ENCODE measurements around the gene AUTS2. TPM values are rescaled to one million over a fixed set of nuclear protein-coding genes. Genes with fewer than 3 reads are reported as not detected.

The AUTS2 gene
- total RNA-seq, 1 donor from 2014 or later, result 71.3 TPM

- FAIRE-seq (no peak), DNase-seq (ENCODE audit: low spot score in 2 of 2) (no peak)
Measured at GRCh38 chr7:70512144-70512543, 913.9 kb downstream of the AUTS2 start.

GRCh38 chr7:70512761-70513160 is 914.5 kb downstream of the AUTS2 start:
- FAIRE-seq (no peak), DNase-seq (ENCODE audit: low spot score in 2 of 2) (no peak)

GRCh38 chr7:70520611-70521010 is 922.3 kb downstream of the AUTS2 start:
- no peak for FAIRE-seq
- DNase-seq (ENCODE audit: low spot score in 2 of 2), result no peak

- FAIRE-seq (no peak), DNase-seq (ENCODE audit: low spot score in 2 of 2) (no peak)
Measured at GRCh38 chr7:70523249-70523988, 925.1 kb downstream of the AUTS2 start.

GRCh38 chr7:70523989-70524351 is 925.7 kb downstream of the AUTS2 start:
- no peak for FAIRE-seq
- DNase-seq (ENCODE audit: low spot score in 2 of 2), result no peak

- FAIRE-seq, result no peak
- no peak for DNase-seq (ENCODE audit: low spot score in 2 of 2)
Measured at GRCh38 chr7:70525991-70526390, 927.7 kb downstream of the AUTS2 start.

GRCh38 chr7:70527520-70528115 is 929.3 kb downstream of the AUTS2 start:
- DNase-seq (ENCODE audit: low spot score in 2 of 2) (no peak), FAIRE-seq (no peak)

- no peak for DNase-seq (ENCODE audit: low spot score in 2 of 2)
- no peak for FAIRE-seq
Measured at GRCh38 chr7:70529436-70529835, 931.2 kb downstream of the AUTS2 start.

- FAIRE-seq (no peak), DNase-seq (ENCODE audit: low spot score in 2 of 2) (no peak)
Measured at GRCh38 chr7:70529914-70530585, 931.8 kb downstream of the AUTS2 start.

GRCh38 chr7:70533614-70534013 is 935.3 kb downstream of the AUTS2 start:
- no peak for DNase-seq (ENCODE audit: low spot score in 2 of 2)
- FAIRE-seq, result no peak

GRCh38 chr7:70539205-70539604 is 940.9 kb downstream of the AUTS2 start:
- DNase-seq (ENCODE audit: low spot score in 2 of 2) (peak in 1 of 2 donors; percentile 26), FAIRE-seq (no peak)

- FAIRE-seq (no peak), DNase-seq (ENCODE audit: low spot score in 2 of 2) (no peak)
Measured at GRCh38 chr7:70539617-70540016, 941.3 kb downstream of the AUTS2 start.

GRCh38 chr7:70540641-70541040 is 942.4 kb downstream of the AUTS2 start:
- FAIRE-seq (no peak), DNase-seq (ENCODE audit: low spot score in 2 of 2) (no peak)

- no peak for FAIRE-seq
- no peak for DNase-seq (ENCODE audit: low spot score in 2 of 2)
Measured at GRCh38 chr7:70542750-70543376, 944.6 kb downstream of the AUTS2 start.

- DNase-seq (ENCODE audit: low spot score in 2 of 2) (no peak), FAIRE-seq (no peak)
Measured at GRCh38 chr7:70544016-70544415, 945.7 kb downstream of the AUTS2 start.

GRCh38 chr7:70545214-70545613 is 946.9 kb downstream of the AUTS2 start:
- DNase-seq (ENCODE audit: low spot score in 2 of 2) (no peak), FAIRE-seq (no peak)

- no peak for DNase-seq (ENCODE audit: low spot score in 2 of 2)
- FAIRE-seq, result no peak
Measured at GRCh38 chr7:70552141-70552540, 953.9 kb downstream of the AUTS2 start.

- no peak for FAIRE-seq
- DNase-seq (ENCODE audit: low spot score in 2 of 2), result no peak
Measured at GRCh38 chr7:70553364-70553763, 955.1 kb downstream of the AUTS2 start.

GRCh38 chr7:70554646-70555045 is 956.4 kb downstream of the AUTS2 start:
- DNase-seq (ENCODE audit: low spot score in 2 of 2) (no peak), FAIRE-seq (no peak)

GRCh38 chr7:70556761-70557160 is 958.5 kb downstream of the AUTS2 start:
- FAIRE-seq (no peak), DNase-seq (ENCODE audit: low spot score in 2 of 2) (no peak)

- no peak for FAIRE-seq
Measured at GRCh38 chr7:70557338-70557737, 959.1 kb downstream of the AUTS2 start.

More at GRCh38 chr7:70557338-70557737, 959.1 kb downstream of the AUTS2 start:
- no peak for DNase-seq (ENCODE audit: low spot score in 2 of 2)
